GM23338 (cell line): ENCODE data around the gene OSGEPL1. TPM values are rescaled to one million over a fixed set of nuclear protein-coding genes. Genes with fewer than 3 reads are reported as not detected.

Source experiments
- ATAC-seq: fragments of 200-7000 bp; cut with Tn5 transposase; 3 replicates; pipeline ENCODE4 v1.9.1; 2020
- DNase-seq: peaks from one replicate; pipeline ENCODE4 v3.0.0-alpha.2; 2015; ENCODE audit warnings: low spot score
- H2AFZ ChIP-seq: fragments of 200-600 bp; sonication (generic); 2 replicates; pipeline ENCODE4 v1.8.0; 2016; ENCODE audit warnings: antibody characterized with exemption, mild to moderate bottlenecking, moderate library complexity
- H3F3A ChIP-seq: fragments of 200-600 bp; sonication (generic); replicated peaks from 2 replicates; pipeline ENCODE4 v1.8.0; 2017; ENCODE audit warnings: antibody characterized with exemption, mixed run types, low read depth
- H3K27ac ChIP-seq: fragments of 200-600 bp; sonication (generic); 2 replicates; pipeline ENCODE4 v1.6.1; 2016; ENCODE audit warnings: low read depth
- H3K27me3 ChIP-seq: fragments of 200-600 bp; sonication (generic); 2 replicates; pipeline ENCODE4 v1.8.0; 2016; ENCODE audit warnings: mild to moderate bottlenecking, mixed run types, moderate library complexity; ENCODE audit not compliant: insufficient read depth
- H3K36me3 ChIP-seq: fragments of 200-600 bp; sonication (generic); 2 replicates; pipeline ENCODE4 v1.8.0; 2016; ENCODE audit warnings: mild to moderate bottlenecking; ENCODE audit not compliant: insufficient read depth
- H3K4me1 ChIP-seq: fragments of 200-600 bp; sonication (generic); 2 replicates; pipeline ENCODE4 v1.8.0; 2016; ENCODE audit warnings: mild to moderate bottlenecking, moderate library complexity; ENCODE audit not compliant: insufficient read depth
- H3K4me2 ChIP-seq: fragments of 200-600 bp; sonication (generic); 2 replicates; pipeline ENCODE4 v1.7.1; 2017; ENCODE audit warnings: mixed run types
- H3K4me3 ChIP-seq: fragments of 200-600 bp; sonication (generic); 2 replicates; pipeline ENCODE4 v1.6.1; 2016; ENCODE audit warnings: mixed run types
- H3K79me2 ChIP-seq: fragments of 200-600 bp; sonication (generic); replicated peaks from 2 replicates; pipeline ENCODE4 v1.8.0; 2017; ENCODE audit warnings: mild to moderate bottlenecking; ENCODE audit not compliant: insufficient read depth
- H3K9me2 ChIP-seq: fragments of 200-600 bp; sonication (generic); 2 replicates; pipeline ENCODE4 v1.8.0; 2017; ENCODE audit not compliant: insufficient read depth
- H4K20me1 ChIP-seq: fragments of 200-600 bp; sonication (generic); replicated peaks from 2 replicates; pipeline ENCODE4 v1.8.0; 2017; ENCODE audit warnings: mild to moderate bottlenecking; ENCODE audit not compliant: insufficient read depth
- H3K27ac Mint-ChIP-seq: 2 replicates; pipeline ENCODE4 v1.8.0; 2020; ENCODE audit warnings: inconsistent platforms, mild to moderate bottlenecking, moderate library complexity, mixed read lengths
- H3K27me3 Mint-ChIP-seq: 3 replicates; pipeline ENCODE4 v1.8.0; 2022; ENCODE audit warnings: low read depth, mild to moderate bottlenecking, moderate library complexity, mixed read lengths, inconsistent platforms; ENCODE audit not compliant: insufficient read depth, poor library complexity
- H3K36me3 Mint-ChIP-seq: 3 replicates; pipeline ENCODE4 v1.8.0; 2021; ENCODE audit warnings: low read depth, mild to moderate bottlenecking, inconsistent platforms, moderate library complexity, mixed read lengths
- H3K4me1 Mint-ChIP-seq: 3 replicates; pipeline ENCODE4 v1.8.0; 2020; ENCODE audit warnings: mild to moderate bottlenecking, inconsistent platforms, mixed read lengths
- H3K4me3 Mint-ChIP-seq: 3 replicates; pipeline ENCODE4 v1.8.0; 2021; ENCODE audit warnings: moderate library complexity, mild to moderate bottlenecking, inconsistent platforms, mixed read lengths
- H3K9me3 Mint-ChIP-seq: 3 replicates; pipeline ENCODE4 v1.8.0; 2020; ENCODE audit warnings: moderate library complexity, mild to moderate bottlenecking, inconsistent platforms, mixed read lengths
- CREB1 ChIP-seq: fragments of 250-450 bp; sonication (Bioruptor Pico); IDR thresholded peaks from 2 replicates; pipeline ENCODE4 v1.5.0; 2020; ENCODE audit warnings: low read depth, mild to moderate bottlenecking, moderate library complexity
- CTCF ChIP-seq, 2 experiments: fragments of 200-600 bp in 1 of 2; sonication (generic) in 1 of 2; conservative IDR thresholded peaks; 2 replicates each; pipeline versions ENCODE4 v1.5.1 to v1.6.1; 2016 to 2017; ENCODE audit warnings: antibody characterized with exemption in 2 of 2, low read depth in 2 of 2, mild to moderate bottlenecking in 2 of 2, moderate library complexity in 1 of 2
- EZH2phosphoT487 ChIP-seq: fragments of 200-600 bp; sonication (generic); IDR thresholded peaks from one replicate; pipeline ENCODE4 v1.8.1; 2018; ENCODE audit warnings: antibody characterized with exemption; ENCODE audit not compliant: unreplicated experiment
- JUNB ChIP-seq: IDR thresholded peaks from one replicate; pipeline ENCODE4 v1.6.1; 2016; ENCODE audit warnings: antibody characterized with exemption; ENCODE audit not compliant: unreplicated experiment
- ZNF462 ChIP-seq: fragments of 250-450 bp; sonication (Bioruptor Pico); IDR thresholded peaks from 2 replicates; pipeline ENCODE4 v1.5.0; 2020; ENCODE audit warnings: mild to moderate bottlenecking, moderate library complexity
- polyA plus RNA-seq: library from polyadenylated mRNA; unstranded; fragments of >200 nt; fragmentation: Nextera tagmentation; extraction: Ambion mirVana; gene quantifications from 2 replicates; pipeline ENCODE4 v1.2.1, GENCODE V29; 2016
- total RNA-seq: library from RNA; depleted of rRNA; stranded (reverse); fragments of >200 nt; shearing (Covaris generic); gene quantifications from 2 replicates; pipeline ENCODE4 v1.2.3, GENCODE V29; 2014

The OSGEPL1 gene
- total and polyA plus RNA-seq, 2 experiments from 2014 or later: 19.6 to 23.1 TPM

GRCh38 chr2:189751080-189751658 lies 11.4 kb downstream of the OSGEPL1 start:
- Histone ChIP-seq H4K20me1 (no peaks in the 10 kb centered on the region), H3K4me2 (no peak overlapping the region), H3K36me3 (no peaks in the 10 kb centered on the region), H3K27ac (no peak overlapping the region), H3F3A (no peaks in the 10 kb centered on the region), H2AFZ (no peak overlapping the region), H3K4me1 (no peaks in the 10 kb centered on the region), H3K4me3 (no peak overlapping the region), H3K9me2 (no peaks in the 10 kb centered on the region), H3K79me2 (no peaks in the 10 kb centered on the region), H3K27me3 (no peaks in the 10 kb centered on the region)
- no peaks in the 10 kb centered on the region for H3K27me3 Mint-ChIP-seq
- peak; percentile 78 for ATAC-seq
- TF ChIP-seq JUNB (no peak), ZNF462 (CRISPR knock-in tag) (no peak), CTCF (conservative IDR thresholded peaks at IDR 0.05; ENCODE audit: low read depth in 2 of 2) (peak; percentile 80 to 81), CREB1 (CRISPR knock-in tag) (no peak), EZH2phosphoT487 (no peak)
- peak; percentile 77 for DNase-seq
- no peak overlapping the region for H3K4me3 Mint-ChIP-seq
- H3K9me3 Mint-ChIP-seq: no peaks in the 10 kb centered on the region
- H3K36me3 Mint-ChIP-seq: peaks cover 5% of the 10 kb centered on the region; the same call in 2 of the 3 replicates
- H3K27ac Mint-ChIP-seq: no peak overlapping the region
- H3K4me1 Mint-ChIP-seq: no peaks in the 10 kb centered on the region
